Lower leg skin (tissue), 3 donors: Measurements from ENCODE around the gene ANKRD33B.

Source experiments
- CTCF ChIP-seq, 3 donors: fragments of 450-650 bp; IDR thresholded peaks; one replicate each; pipeline ENCODE4 v1.5.1; 2016; ENCODE audit warnings: antibody characterized with exemption in 3 of 3, mild to moderate bottlenecking in 3 of 3, moderate library complexity in 2 of 3
- POLR2A ChIP-seq, 2 donors: fragments of 450-650 bp; IDR thresholded peaks; one replicate each; pipeline ENCODE4 v1.6.1; 2016 to 2017; ENCODE audit warnings: antibody characterized with exemption in 2 of 2, mild to moderate bottlenecking in 1 of 2, moderate library complexity in 1 of 2

- TF ChIP-seq CTCF (IDR thresholded peaks at IDR 0.05) (no peak), POLR2A (IDR thresholded peaks at IDR 0.05) (no peak)
Observed at GRCh38 chr5:10537624-10538023, 26.2 kb upstream of the ANKRD33B start.
